GM23338 (cell line): ENCODE data around the gene KLHL25. TPM values are rescaled to one million over a fixed set of nuclear protein-coding genes. Genes with fewer than 3 reads are reported as not detected.
A peak's percentile ranks its signal among the peaks of the same experiment; 100 is the strongest.

ENCODE experiments used
- ATAC-seq: fragments of 200-7000 bp; cut with Tn5 transposase; 3 replicates; pipeline ENCODE4 v1.9.1; 2020
- DNase-seq: peaks from one replicate; pipeline ENCODE4 v3.0.0-alpha.2; 2015; ENCODE audit warnings: low spot score
- H2AFZ ChIP-seq: fragments of 200-600 bp; sonication (generic); 2 replicates; pipeline ENCODE4 v1.8.0; 2016; ENCODE audit warnings: antibody characterized with exemption, mild to moderate bottlenecking, moderate library complexity
- H3F3A ChIP-seq: fragments of 200-600 bp; sonication (generic); replicated peaks from 2 replicates; pipeline ENCODE4 v1.8.0; 2017; ENCODE audit warnings: antibody characterized with exemption, mixed run types, low read depth
- H3K27ac ChIP-seq: fragments of 200-600 bp; sonication (generic); 2 replicates; pipeline ENCODE4 v1.6.1; 2016; ENCODE audit warnings: low read depth
- H3K27me3 ChIP-seq: fragments of 200-600 bp; sonication (generic); 2 replicates; pipeline ENCODE4 v1.8.0; 2016; ENCODE audit warnings: mild to moderate bottlenecking, mixed run types, moderate library complexity; ENCODE audit not compliant: insufficient read depth
- H3K36me3 ChIP-seq: fragments of 200-600 bp; sonication (generic); 2 replicates; pipeline ENCODE4 v1.8.0; 2016; ENCODE audit warnings: mild to moderate bottlenecking; ENCODE audit not compliant: insufficient read depth
- H3K4me1 ChIP-seq: fragments of 200-600 bp; sonication (generic); 2 replicates; pipeline ENCODE4 v1.8.0; 2016; ENCODE audit warnings: mild to moderate bottlenecking, moderate library complexity; ENCODE audit not compliant: insufficient read depth
- H3K4me2 ChIP-seq: fragments of 200-600 bp; sonication (generic); 2 replicates; pipeline ENCODE4 v1.7.1; 2017; ENCODE audit warnings: mixed run types
- H3K4me3 ChIP-seq: fragments of 200-600 bp; sonication (generic); 2 replicates; pipeline ENCODE4 v1.6.1; 2016; ENCODE audit warnings: mixed run types
- H3K79me2 ChIP-seq: fragments of 200-600 bp; sonication (generic); replicated peaks from 2 replicates; pipeline ENCODE4 v1.8.0; 2017; ENCODE audit warnings: mild to moderate bottlenecking; ENCODE audit not compliant: insufficient read depth
- H3K9me2 ChIP-seq: fragments of 200-600 bp; sonication (generic); 2 replicates; pipeline ENCODE4 v1.8.0; 2017; ENCODE audit not compliant: insufficient read depth
- H4K20me1 ChIP-seq: fragments of 200-600 bp; sonication (generic); replicated peaks from 2 replicates; pipeline ENCODE4 v1.8.0; 2017; ENCODE audit warnings: mild to moderate bottlenecking; ENCODE audit not compliant: insufficient read depth
- H3K27ac Mint-ChIP-seq: 2 replicates; pipeline ENCODE4 v1.8.0; 2020; ENCODE audit warnings: inconsistent platforms, mild to moderate bottlenecking, moderate library complexity, mixed read lengths
- H3K27me3 Mint-ChIP-seq: 3 replicates; pipeline ENCODE4 v1.8.0; 2022; ENCODE audit warnings: low read depth, mild to moderate bottlenecking, moderate library complexity, mixed read lengths, inconsistent platforms; ENCODE audit not compliant: insufficient read depth, poor library complexity
- H3K36me3 Mint-ChIP-seq: 3 replicates; pipeline ENCODE4 v1.8.0; 2021; ENCODE audit warnings: low read depth, mild to moderate bottlenecking, inconsistent platforms, moderate library complexity, mixed read lengths
- H3K4me1 Mint-ChIP-seq: 3 replicates; pipeline ENCODE4 v1.8.0; 2020; ENCODE audit warnings: mild to moderate bottlenecking, inconsistent platforms, mixed read lengths
- H3K4me3 Mint-ChIP-seq: 3 replicates; pipeline ENCODE4 v1.8.0; 2021; ENCODE audit warnings: moderate library complexity, mild to moderate bottlenecking, inconsistent platforms, mixed read lengths
- H3K9me3 Mint-ChIP-seq: 3 replicates; pipeline ENCODE4 v1.8.0; 2020; ENCODE audit warnings: moderate library complexity, mild to moderate bottlenecking, inconsistent platforms, mixed read lengths
- CREB1 ChIP-seq: fragments of 250-450 bp; sonication (Bioruptor Pico); IDR thresholded peaks from 2 replicates; pipeline ENCODE4 v1.5.0; 2020; ENCODE audit warnings: low read depth, mild to moderate bottlenecking, moderate library complexity
- EZH2 ChIP-seq: fragments of 200-600 bp; sonication (generic); IDR thresholded peaks from one replicate; pipeline ENCODE4 v1.8.0; 2017; ENCODE audit warnings: antibody characterized with exemption, mild to moderate bottlenecking, low read depth; ENCODE audit not compliant: unreplicated experiment
- EZH2phosphoT487 ChIP-seq: fragments of 200-600 bp; sonication (generic); IDR thresholded peaks from one replicate; pipeline ENCODE4 v1.8.1; 2018; ENCODE audit warnings: antibody characterized with exemption; ENCODE audit not compliant: unreplicated experiment
- JUNB ChIP-seq: IDR thresholded peaks from one replicate; pipeline ENCODE4 v1.6.1; 2016; ENCODE audit warnings: antibody characterized with exemption; ENCODE audit not compliant: unreplicated experiment
- NANOG ChIP-seq: IDR thresholded peaks from 2 replicates; pipeline ENCODE4 v1.6.1; 2016; ENCODE audit warnings: antibody characterized with exemption, borderline replicate concordance
- STAT1 ChIP-seq: IDR thresholded peaks from one replicate; pipeline ENCODE4 v1.6.1; 2016; ENCODE audit warnings: antibody characterized with exemption; ENCODE audit not compliant: unreplicated experiment
- ZNF114 ChIP-seq: fragments of 250-450 bp; sonication (Bioruptor Pico); IDR thresholded peaks from 2 replicates; pipeline ENCODE4 v1.5.0; 2020; ENCODE audit warnings: mild to moderate bottlenecking, moderate library complexity
- ZNF331 ChIP-seq: fragments of 250-450 bp; sonication (Bioruptor Pico); IDR thresholded peaks from 2 replicates; pipeline ENCODE4 v1.5.0; 2020; ENCODE audit warnings: low read depth, mild to moderate bottlenecking, moderate library complexity
- polyA plus RNA-seq: library from polyadenylated mRNA; unstranded; fragments of >200 nt; fragmentation: Nextera tagmentation; extraction: Ambion mirVana; gene quantifications from 2 replicates; pipeline ENCODE4 v1.2.1, GENCODE V29; 2016
- total RNA-seq: library from RNA; depleted of rRNA; stranded (reverse); fragments of >200 nt; shearing (Covaris generic); gene quantifications from 2 replicates; pipeline ENCODE4 v1.2.3, GENCODE V29; 2014
- TF ChIP-seq, protein P1 (sequence below), 2 experiments: fragments of 200-600 bp in 1 of 2; sonication (generic) in 1 of 2; conservative IDR thresholded peaks; 2 replicates each; pipeline versions ENCODE4 v1.5.1 to v1.6.1; 2016 to 2017; ENCODE audit warnings: antibody characterized with exemption in 2 of 2, low read depth in 2 of 2, mild to moderate bottlenecking in 2 of 2, moderate library complexity in 1 of 2
- TF ChIP-seq, protein P2 (sequence below): IDR thresholded peaks from 2 replicates; pipeline ENCODE4 v1.6.1; 2016; ENCODE audit warnings: antibody characterized with exemption
- TF ChIP-seq, protein P3 (sequence below): IDR thresholded peaks from one replicate; pipeline ENCODE4 v1.6.1; 2018; ENCODE audit warnings: antibody characterized with exemption; ENCODE audit not compliant: unreplicated experiment

KLHL25 gene
- total and polyA plus RNA-seq, 2 experiments from 2014 or later = 5.2 to 28.5 TPM

DNA sequence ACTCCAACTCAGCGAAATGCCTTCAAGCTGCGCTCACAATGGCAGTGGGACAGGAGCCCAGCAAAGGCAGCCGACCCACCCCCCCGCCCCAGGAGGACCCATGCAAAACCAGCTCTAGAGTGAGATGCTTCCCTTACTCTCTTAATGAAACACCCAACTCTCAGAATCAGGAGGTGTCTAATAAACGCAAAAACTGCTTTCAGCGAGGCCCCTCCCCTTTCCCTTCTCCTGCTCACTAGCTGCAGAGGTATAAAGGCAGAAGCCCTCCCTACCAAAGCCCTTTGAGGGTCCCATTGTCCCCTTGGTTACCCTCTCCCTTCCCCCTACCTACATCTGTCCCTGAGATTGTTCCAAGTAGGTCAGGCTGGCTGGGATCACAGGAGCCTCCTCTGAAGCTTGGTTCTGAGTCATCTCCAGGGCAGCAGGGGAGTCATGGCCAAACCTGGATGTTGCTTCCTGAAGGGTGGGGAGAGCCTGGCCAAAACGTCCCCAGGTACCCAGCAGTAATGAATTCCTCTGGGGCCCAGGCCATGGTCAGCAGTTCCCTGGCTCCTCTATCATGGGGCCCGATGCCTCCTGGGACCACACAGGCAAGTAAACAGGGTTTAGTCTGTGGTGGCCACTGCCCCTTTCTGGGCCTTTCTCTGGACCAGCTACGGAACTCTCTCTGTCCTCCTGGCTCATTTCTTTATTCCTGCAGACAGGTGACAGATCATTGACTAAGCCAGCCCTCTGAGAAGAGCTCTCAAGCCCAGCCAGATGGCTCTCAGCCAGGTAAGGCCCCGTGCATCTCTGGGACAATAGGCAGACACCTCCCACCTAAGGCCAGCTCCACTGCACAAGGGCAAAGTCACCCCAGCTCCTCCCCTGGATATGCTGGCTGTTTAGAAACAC lies 8.6 kb downstream of the KLHL25 start (continued):
- TF ChIP-seq, protein P1, sequence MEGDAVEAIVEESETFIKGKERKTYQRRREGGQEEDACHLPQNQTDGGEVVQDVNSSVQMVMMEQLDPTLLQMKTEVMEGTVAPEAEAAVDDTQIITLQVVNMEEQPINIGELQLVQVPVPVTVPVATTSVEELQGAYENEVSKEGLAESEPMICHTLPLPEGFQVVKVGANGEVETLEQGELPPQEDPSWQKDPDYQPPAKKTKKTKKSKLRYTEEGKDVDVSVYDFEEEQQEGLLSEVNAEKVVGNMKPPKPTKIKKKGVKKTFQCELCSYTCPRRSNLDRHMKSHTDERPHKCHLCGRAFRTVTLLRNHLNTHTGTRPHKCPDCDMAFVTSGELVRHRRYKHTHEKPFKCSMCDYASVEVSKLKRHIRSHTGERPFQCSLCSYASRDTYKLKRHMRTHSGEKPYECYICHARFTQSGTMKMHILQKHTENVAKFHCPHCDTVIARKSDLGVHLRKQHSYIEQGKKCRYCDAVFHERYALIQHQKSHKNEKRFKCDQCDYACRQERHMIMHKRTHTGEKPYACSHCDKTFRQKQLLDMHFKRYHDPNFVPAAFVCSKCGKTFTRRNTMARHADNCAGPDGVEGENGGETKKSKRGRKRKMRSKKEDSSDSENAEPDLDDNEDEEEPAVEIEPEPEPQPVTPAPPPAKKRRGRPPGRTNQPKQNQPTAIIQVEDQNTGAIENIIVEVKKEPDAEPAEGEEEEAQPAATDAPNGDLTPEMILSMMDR (conservative IDR thresholded peaks at IDR 0.05; ENCODE audit: low read depth in 2 of 2) = no peak
- TF ChIP-seq, protein P2, sequence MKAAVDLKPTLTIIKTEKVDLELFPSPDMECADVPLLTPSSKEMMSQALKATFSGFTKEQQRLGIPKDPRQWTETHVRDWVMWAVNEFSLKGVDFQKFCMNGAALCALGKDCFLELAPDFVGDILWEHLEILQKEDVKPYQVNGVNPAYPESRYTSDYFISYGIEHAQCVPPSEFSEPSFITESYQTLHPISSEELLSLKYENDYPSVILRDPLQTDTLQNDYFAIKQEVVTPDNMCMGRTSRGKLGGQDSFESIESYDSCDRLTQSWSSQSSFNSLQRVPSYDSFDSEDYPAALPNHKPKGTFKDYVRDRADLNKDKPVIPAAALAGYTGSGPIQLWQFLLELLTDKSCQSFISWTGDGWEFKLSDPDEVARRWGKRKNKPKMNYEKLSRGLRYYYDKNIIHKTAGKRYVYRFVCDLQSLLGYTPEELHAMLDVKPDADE = no peak
- TF ChIP-seq CREB1 (CRISPR knock-in tag) (no peak), NANOG (no peak), ZNF114 (CRISPR knock-in tag) (no peak)
- TF ChIP-seq, protein P3, sequence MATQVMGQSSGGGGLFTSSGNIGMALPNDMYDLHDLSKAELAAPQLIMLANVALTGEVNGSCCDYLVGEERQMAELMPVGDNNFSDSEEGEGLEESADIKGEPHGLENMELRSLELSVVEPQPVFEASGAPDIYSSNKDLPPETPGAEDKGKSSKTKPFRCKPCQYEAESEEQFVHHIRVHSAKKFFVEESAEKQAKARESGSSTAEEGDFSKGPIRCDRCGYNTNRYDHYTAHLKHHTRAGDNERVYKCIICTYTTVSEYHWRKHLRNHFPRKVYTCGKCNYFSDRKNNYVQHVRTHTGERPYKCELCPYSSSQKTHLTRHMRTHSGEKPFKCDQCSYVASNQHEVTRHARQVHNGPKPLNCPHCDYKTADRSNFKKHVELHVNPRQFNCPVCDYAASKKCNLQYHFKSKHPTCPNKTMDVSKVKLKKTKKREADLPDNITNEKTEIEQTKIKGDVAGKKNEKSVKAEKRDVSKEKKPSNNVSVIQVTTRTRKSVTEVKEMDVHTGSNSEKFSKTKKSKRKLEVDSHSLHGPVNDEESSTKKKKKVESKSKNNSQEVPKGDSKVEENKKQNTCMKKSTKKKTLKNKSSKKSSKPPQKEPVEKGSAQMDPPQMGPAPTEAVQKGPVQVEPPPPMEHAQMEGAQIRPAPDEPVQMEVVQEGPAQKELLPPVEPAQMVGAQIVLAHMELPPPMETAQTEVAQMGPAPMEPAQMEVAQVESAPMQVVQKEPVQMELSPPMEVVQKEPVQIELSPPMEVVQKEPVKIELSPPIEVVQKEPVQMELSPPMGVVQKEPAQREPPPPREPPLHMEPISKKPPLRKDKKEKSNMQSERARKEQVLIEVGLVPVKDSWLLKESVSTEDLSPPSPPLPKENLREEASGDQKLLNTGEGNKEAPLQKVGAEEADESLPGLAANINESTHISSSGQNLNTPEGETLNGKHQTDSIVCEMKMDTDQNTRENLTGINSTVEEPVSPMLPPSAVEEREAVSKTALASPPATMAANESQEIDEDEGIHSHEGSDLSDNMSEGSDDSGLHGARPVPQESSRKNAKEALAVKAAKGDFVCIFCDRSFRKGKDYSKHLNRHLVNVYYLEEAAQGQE = no peak

DNA sequence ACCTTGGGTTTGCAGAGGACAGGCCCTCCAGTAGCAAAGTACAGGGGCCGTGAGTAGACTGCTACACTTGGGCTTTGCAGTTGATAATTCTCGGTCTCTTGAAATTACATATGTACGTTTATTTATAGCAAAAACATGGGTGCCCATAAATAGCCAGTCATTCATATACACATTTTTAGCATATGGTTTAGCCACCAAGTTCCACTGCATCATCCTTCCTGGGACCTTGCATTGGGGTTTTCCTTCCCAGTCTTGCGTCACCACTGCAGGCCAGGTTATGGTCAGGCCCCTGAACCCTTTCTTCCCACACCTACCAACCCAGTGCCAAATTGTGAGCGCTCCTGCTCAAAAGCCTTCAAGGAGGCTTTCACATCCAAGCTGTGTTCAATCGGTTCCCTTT lies 12.7 kb downstream of the KLHL25 start:
- no peak overlapping the region for H3K4me3 Mint-ChIP-seq
- peaks cover 9% of the 10 kb centered on the region for H3K27me3 Mint-ChIP-seq
- Histone ChIP-seq H3K79me2 (peaks cover 98% of the 10 kb centered on the region), H3K4me3 (no peak overlapping the region), H3K27me3 (no peaks in the 10 kb centered on the region), H3K4me1 (peaks cover 10% of the 10 kb centered on the region), H3K9me2 (no peaks in the 10 kb centered on the region), H2AFZ (no peak overlapping the region), H3K27ac (no peak overlapping the region), H3K36me3 (no peaks in the 10 kb centered on the region), H3K4me2 (no peak overlapping the region), H4K20me1 (peaks cover 59% of the 10 kb centered on the region), H3F3A (no peaks in the 10 kb centered on the region)
- no peaks in the 10 kb centered on the region for H3K9me3 Mint-ChIP-seq
- H3K4me1 Mint-ChIP-seq = peaks cover 55% of the 10 kb centered on the region
- ATAC-seq (no peak), DNase-seq (no peak)
- no peaks in the 10 kb centered on the region; the same call in 2 of the 3 replicates for H3K36me3 Mint-ChIP-seq
- peak overlapping the region; percentile 56; the same call in 1 of the 2 replicates for H3K27ac Mint-ChIP-seq
- TF ChIP-seq, protein P1 (conservative IDR thresholded peaks at IDR 0.05; ENCODE audit: low read depth in 2 of 2) = no peak
- TF ChIP-seq, protein P3 = no peak
- TF ChIP-seq STAT1 (no peak), CREB1 (CRISPR knock-in tag) (no peak), ZNF331 (CRISPR knock-in tag) (no peak), EZH2phosphoT487 (no peak), NANOG (no peak), EZH2 (no peak), JUNB (no peak)
- TF ChIP-seq, protein P2 = no peak
